Right lung (tissue), 5 donors: ENCODE data around the gene GARIN1A. TPM values are rescaled to one million over a fixed set of nuclear protein-coding genes. Genes with fewer than 3 reads are reported as not detected.

ENCODE experiments used
- DNase-seq, 2 donors: peaks; one replicate each; pipeline ENCODE4 v3.0.0-alpha.2; 2013
- polyA plus RNA-seq, 5 donors: library from polyadenylated mRNA; unstranded; fragments of 120-200 nt; gene quantifications; one replicate each; pipeline versions ENCODE4 v1.2.1 to v1.2.3, GENCODE V29; 2013; ENCODE audit warnings: inconsistent platforms in 1 of 5, low replicate concordance in 1 of 5; ENCODE audit not compliant: insufficient read length in 5 of 5, insufficient read depth in 1 of 5

The GARIN1A gene
- polyA plus RNA-seq, 5 donors: 1.8 to 3.4 (median 2.4) TPM

DNA sequence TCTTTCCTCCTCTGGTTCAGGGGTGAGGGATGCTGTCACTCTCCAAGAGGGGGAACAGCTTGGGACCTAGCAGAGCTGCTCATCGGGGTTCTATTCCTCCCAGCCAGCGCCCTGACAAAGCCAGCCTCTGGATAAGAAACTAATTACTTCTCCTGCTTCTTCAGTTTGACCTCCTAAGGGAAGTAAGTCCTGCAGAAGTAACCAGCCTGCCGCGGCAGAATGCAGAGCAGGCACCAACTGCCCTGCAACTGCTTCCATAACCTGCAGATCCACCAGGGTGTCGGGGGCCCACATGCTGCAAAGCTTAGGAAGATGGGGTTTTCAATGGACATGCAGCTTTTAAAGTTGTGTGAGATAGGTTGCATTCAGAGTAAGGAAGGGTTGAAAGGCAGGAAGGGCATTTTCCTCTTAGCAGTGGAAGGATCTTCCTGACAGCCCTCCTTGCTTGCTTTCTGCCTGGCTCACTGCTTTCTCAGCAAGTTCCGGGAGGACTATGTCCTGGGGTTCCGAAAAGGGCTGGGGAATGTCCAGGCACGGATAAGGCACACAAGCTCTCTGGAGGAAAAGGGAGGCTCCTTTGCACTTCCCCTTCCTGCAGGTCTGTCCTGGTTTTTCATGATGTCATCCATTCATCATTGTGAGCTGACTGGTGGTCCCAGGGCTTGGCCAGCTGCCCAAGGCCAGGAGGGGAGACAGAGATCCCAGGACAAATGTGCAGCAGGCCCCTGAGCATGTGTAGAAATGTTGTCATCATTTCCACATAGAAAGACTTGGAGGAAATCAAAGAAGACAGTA is 42.8 kb downstream of the GARIN1A start:
- DNase-seq: no peak

DNA sequence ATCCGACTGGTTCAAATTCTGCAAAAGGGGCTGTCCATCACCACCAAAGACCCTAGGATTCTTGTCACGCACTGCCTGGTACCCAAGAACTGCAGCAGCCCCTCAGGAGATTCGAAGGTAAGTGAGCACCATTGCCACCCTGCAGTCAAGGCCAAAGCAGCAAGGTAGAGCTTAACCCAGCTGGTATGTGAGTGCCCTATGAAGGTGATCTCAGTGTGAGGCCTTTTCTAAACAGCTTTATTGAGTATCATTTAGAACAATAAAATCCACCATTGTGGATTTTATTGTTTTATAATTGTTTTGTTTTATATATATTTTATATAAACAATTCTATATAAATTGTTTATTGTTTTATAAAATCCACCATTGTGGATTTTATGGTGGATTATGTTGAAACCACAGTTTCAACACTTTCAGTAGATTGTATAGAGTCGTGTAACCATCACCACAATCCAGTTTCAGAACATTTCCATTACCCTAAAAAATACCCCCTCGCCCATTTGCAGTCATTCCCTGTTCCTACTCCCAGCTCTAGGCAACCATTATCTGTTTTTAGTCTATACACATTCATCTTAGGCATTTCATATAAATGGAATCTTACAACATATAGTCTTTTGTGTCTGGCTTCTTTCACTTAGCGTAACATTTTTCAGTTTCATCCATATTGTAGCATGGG is 47.0 kb downstream of the GARIN1A start:
- no peak for DNase-seq

DNA sequence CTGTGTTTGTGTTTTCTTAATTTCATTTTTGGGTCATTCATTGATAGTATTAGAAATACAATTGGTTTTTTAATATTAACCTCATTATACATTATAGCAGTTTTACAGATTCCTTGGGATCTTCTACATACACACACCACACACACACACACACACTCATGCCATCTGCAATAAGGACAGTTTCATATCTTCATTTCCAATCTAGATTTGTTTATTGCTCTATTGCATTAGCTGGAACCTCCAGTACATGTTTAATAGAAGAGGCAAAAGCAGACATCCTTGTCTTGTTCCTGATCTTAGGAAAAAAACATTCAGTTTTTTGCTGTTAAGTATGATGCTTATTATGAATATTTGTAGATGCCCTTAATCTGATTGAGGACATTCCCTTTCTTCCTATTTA is 49.3 kb downstream of the GARIN1A start:
- DNase-seq: no peak

Other genes with a start within 250 kb of the GARIN1A start
- gene HILPDA, start 216.4 kb upstream of the GARIN1A start, polyA plus RNA-seq: 10 to 100 TPM; 26.6 to 34.8 (median 32.8) TPM
- gene METTL2B, start 195.5 kb upstream of the GARIN1A start, polyA plus RNA-seq: 10 to 100 TPM; 24.7 to 32.4 (median 28.4) TPM
- 100 to 1,000 TPM; 185 to 240 (median 217) TPM for gene CALU, start 67.1 kb downstream of the GARIN1A start, polyA plus RNA-seq
- 1 to 10 TPM; 1.2 to 1.5 (median 1.3) TPM for gene OPN1SW, start 103.5 kb downstream of the GARIN1A start, polyA plus RNA-seq
- 10 to 100 TPM; 36.6 to 62.7 (median 50.7) TPM for gene CCDC136, start 119.7 kb downstream of the GARIN1A start, polyA plus RNA-seq
- gene FLNC, start 158.1 kb downstream of the GARIN1A start, polyA plus RNA-seq: 10 to 100 TPM; 12.6 to 47.4 (median 17.1) TPM
- 100 to 1,000 TPM; 103 to 141 (median 116) TPM for gene ATP6V1F, start 190.6 kb downstream of the GARIN1A start, polyA plus RNA-seq
- 1 to 10 TPM; 4.9 to 9.6 (median 6.1) TPM for gene KCP, start 238.4 kb downstream of the GARIN1A start, polyA plus RNA-seq